ENCODE measurements around the gene TC2N. TPM values are rescaled to one million over a fixed set of nuclear protein-coding genes. Genes with fewer than 3 reads are reported as not detected.

The TC2N gene
- total and polyA plus RNA-seq, 12 donors = 0.89 to 28.4 (median 4.3) TPM

DNA sequence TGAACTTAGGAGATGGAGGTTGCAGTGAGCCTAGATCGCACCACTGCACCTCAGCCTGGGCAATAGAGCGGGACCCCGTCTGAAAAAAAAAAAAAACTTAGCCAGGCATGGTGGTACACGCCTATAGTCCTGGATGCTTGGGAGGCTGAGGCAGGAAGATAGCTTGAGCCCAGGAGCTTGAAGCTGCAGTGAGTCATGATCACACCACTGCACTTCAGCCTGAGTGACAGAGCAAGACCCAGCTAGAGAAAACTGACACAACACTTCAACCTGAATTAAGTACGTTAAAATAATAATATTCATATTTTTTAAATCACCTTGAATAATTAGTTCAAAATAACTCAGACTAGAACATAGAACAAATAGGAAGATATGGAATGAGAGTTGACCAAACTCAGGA lies 129.7 kb downstream of the TC2N start:
- no peak for DNase-seq
- Histone ChIP-seq H3K36me3 (replicated peaks in 1 of 2) (no peaks in the 10 kb centered on the region), H3K4me1 (replicated peaks in 1 of 2) (no peaks in the 10 kb centered on the region), H3K27ac (no peak overlapping the region), H3K9me3 (replicated peaks in 1 of 3) (no peaks in the 10 kb centered on the region), H3K4me3 (no peak overlapping the region), H3K27me3 (peaks cover 6% of the 10 kb centered on the region)
- TF ChIP-seq POLR2A (IDR thresholded peaks at IDR 0.05) (no peak), CTCF (IDR thresholded peaks at IDR 0.05) (no peak)
- intact Hi-C loops (cut with DNase I) = no loop called here
- WGBS, 4 donors = 79 to 92% (median 90%) methylated on average over 4 to 5 of the region's 5 CpGs

- no peak for DNase-seq
- H3K27ac ChIP-seq = no peak overlapping the region
- H3K4me1 ChIP-seq (replicated peaks in 1 of 2) = no peaks in the 10 kb centered on the region
- H3K9me3 ChIP-seq (replicated peaks in 1 of 3) = no peaks in the 10 kb centered on the region
- TF ChIP-seq POLR2A (IDR thresholded peaks at IDR 0.05) = no peak
- no peak for TF ChIP-seq CTCF (IDR thresholded peaks at IDR 0.05)
- H3K4me3 ChIP-seq = no peak overlapping the region
- 26 to 39% (median 32%) methylated on average over 2 of the region's 2 CpGs for WGBS, 4 donors
- peaks cover 6% of the 10 kb centered on the region for H3K27me3 ChIP-seq
- intact Hi-C loops (cut with DNase I) = no loop called here
- no peaks in the 10 kb centered on the region for H3K36me3 ChIP-seq (replicated peaks in 1 of 2)
These were observed 134.4 kb downstream of the TC2N start for GRCh38 chr14:91732859-91733477.

DNA sequence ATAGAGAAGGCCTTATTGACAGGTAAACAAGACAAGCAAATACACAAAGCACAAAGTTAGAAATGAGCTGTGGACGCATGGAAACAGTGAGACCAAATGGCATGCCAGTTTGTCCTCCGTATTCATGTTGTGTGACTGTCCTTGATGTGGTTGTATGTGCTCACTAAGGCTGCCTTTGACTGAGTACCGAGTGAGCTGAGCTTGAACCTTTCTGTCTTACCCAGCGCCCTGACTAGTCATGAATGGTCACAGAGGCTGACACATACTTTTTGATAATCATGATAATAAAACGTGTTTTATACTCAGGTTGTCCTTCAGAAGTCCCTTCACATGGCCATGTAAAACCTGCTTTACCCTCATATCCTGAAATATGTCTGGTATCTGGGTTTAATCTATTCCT lies 134.9 kb downstream of the TC2N start:
- TF ChIP-seq POLR2A (IDR thresholded peaks at IDR 0.05) (no peak), CTCF (IDR thresholded peaks at IDR 0.05) (no peak)
- 45 to 63% (median 55%) methylated on average over 5 of the region's 5 CpGs for WGBS, 4 donors
- H3K4me1 ChIP-seq (replicated peaks in 1 of 2) = no peaks in the 10 kb centered on the region
- DNase-seq = no peak
- peaks cover 6% of the 10 kb centered on the region for H3K27me3 ChIP-seq
- intact Hi-C loops (cut with DNase I) = no loop called here
- no peak overlapping the region for H3K27ac ChIP-seq
- H3K36me3 ChIP-seq (replicated peaks in 1 of 2) = no peaks in the 10 kb centered on the region
- H3K9me3 ChIP-seq (replicated peaks in 1 of 3) = no peaks in the 10 kb centered on the region
- H3K4me3 ChIP-seq = no peak overlapping the region

DNA sequence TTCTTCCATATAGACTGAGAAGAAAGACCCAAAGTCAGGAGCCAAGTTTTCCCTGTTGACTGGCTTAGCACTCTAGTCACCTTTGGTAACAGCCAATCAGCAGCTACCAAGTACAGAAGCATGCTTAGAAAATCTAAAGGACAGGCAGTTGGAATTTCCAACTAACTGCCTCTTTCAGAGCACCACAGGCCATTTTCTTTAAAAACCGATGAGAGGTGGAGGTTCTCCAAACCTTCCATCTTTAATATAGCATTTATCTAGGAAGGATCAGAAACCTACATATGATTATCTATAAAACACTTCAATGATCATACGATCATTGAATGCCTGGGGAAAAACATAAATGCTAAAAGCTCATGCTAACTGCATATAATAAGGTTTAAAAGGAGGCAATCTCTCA lies 135.3 kb downstream of the TC2N start, which contains the start of gene CATSPERB:
Gene CATSPERB, minus strand, starts transcription at position 101 of the 400 bp plus-strand sequence. CDS start 2,607 bp downstream, outside the sequence.
- no peak within 1 kb of the TSS for H3K4me3 ChIP-seq
- DNase-seq = no peak
- no peak within 1 kb of the TSS for H3K27ac ChIP-seq
- H3K4me1 ChIP-seq (replicated peaks in 1 of 2) = no peaks in the 10 kb centered on the region
- H3K27me3 ChIP-seq = peaks cover 6% of the 10 kb centered on the region
- no peak for TF ChIP-seq POLR2A (IDR thresholded peaks at IDR 0.05)
- TF ChIP-seq CTCF (IDR thresholded peaks at IDR 0.05) = no peak
- no peaks in the 10 kb centered on the region for H3K36me3 ChIP-seq (replicated peaks in 1 of 2)
- H3K9me3 ChIP-seq (replicated peaks in 1 of 3) = no peaks in the 10 kb centered on the region
- WGBS, 4 donors = 80 to 94% (median 89%) methylated on average over 2 of the region's 2 CpGs
- intact Hi-C loops (cut with DNase I) = no loop called here

Data from adrenal gland (tissue), 12 donors.